Activated CD4-positive, alpha-beta T cell treated with anti-CD3 and anti-CD28 coated beads, Interleukin-2, amount 50 U/mL, for 24 hours (primary cell): ENCODE results near the gene CD1C.
"Not testable (repeated sequence)": the region's sequence is repeated elsewhere in the genome, so short reads cannot be mapped to it uniquely, and the experiment has no call there.

Experiments used
- DNase-seq, 2 donors: peaks; one replicate each; pipeline ENCODE4 v3.0.0-alpha.2; 2020; ENCODE audit warnings: low read depth in 1 of 2, low spot score in 1 of 2

CD1C gene

GRCh38 chr1:158328426-158328825 lies 38.7 kb downstream of the CD1C start:
- no peak for DNase-seq

- no peak for DNase-seq
Observed at GRCh38 chr1:158329300-158329699, 39.6 kb downstream of the CD1C start.

- DNase-seq: no peak
Observed at GRCh38 chr1:158329733-158330132, 40.0 kb downstream of the CD1C start.

GRCh38 chr1:158330391-158331105 lies 40.8 kb downstream of the CD1C start:
- DNase-seq: no peak

GRCh38 chr1:158331106-158331425 lies 41.3 kb downstream of the CD1C start:
- no peak for DNase-seq

- no peak for DNase-seq
Observed at GRCh38 chr1:158331481-158332150, 41.9 kb downstream of the CD1C start, which contains the start of gene CD1B. CD1B (minus strand) TSS chr1:158331531; CDS start chr1:158331423, 108 bp downstream.

- no peak for DNase-seq
Observed at GRCh38 chr1:158333405-158334155, 43.9 kb downstream of the CD1C start.

GRCh38 chr1:158334526-158335212 lies 44.9 kb downstream of the CD1C start:
- no peak for DNase-seq

GRCh38 chr1:158335213-158335532 lies 45.5 kb downstream of the CD1C start:
- DNase-seq: no peak

- not testable (repeated sequence) for DNase-seq
Observed at GRCh38 chr1:158336413-158336812, 46.7 kb downstream of the CD1C start.
